NOMO-1 treated with DMSO at 0.1 percent for 48 hours (cell line): Measurements from ENCODE around the gene EEIG1.

ENCODE experiments used
- DNase-seq: peaks from one replicate; lab custom pipeline; 2025; ENCODE audit not compliant: unreplicated experiment; lab: John Stamatoyannopoulos, UW

EEIG1 gene

GRCh38 chr9:128001151-128001778, 20.5 kb upstream of the EEIG1 start:
- no peak for DNase-seq

- DNase-seq, result no peak
These were observed 18.7 kb upstream of the EEIG1 start for GRCh38 chr9:127999461-127999860.

GRCh38 chr9:127993721-127994120, 12.9 kb upstream of the EEIG1 start:
- no peak for DNase-seq

- no peak for DNase-seq
These were observed 11.0 kb upstream of the EEIG1 start for GRCh38 chr9:127991757-127992274.

GRCh38 chr9:127991017-127991756, 10.4 kb upstream of the EEIG1 start:
- DNase-seq, result no peak

GRCh38 chr9:127990554-127990953, 9.8 kb upstream of the EEIG1 start:
- DNase-seq, result no peak

GRCh38 chr9:127989094-127989493, 8.3 kb upstream of the EEIG1 start:
- no peak for DNase-seq

GRCh38 chr9:127987103-127987614, 6.4 kb upstream of the EEIG1 start:
- DNase-seq, result no peak

GRCh38 chr9:127985011-127985410, 4.2 kb upstream of the EEIG1 start:
- DNase-seq, result no peak

- DNase-seq, result no peak
These were observed 3.1 kb upstream of the EEIG1 start for GRCh38 chr9:127983847-127984289.

GRCh38 chr9:127982912-127983311, 2.1 kb upstream of the EEIG1 start:
- no peak for DNase-seq

- no peak for DNase-seq
These were observed 851 bp upstream of the EEIG1 start for GRCh38 chr9:127981559-127982121.

- DNase-seq, result no peak
These were observed 606 bp downstream of the EEIG1 start for GRCh38 chr9:127980060-127980705.

GRCh38 chr9:127979333-127980059, 1.3 kb downstream of the EEIG1 start:
- DNase-seq, result no peak

GRCh38 chr9:127979015-127979332, 1.8 kb downstream of the EEIG1 start:
- DNase-seq, result no peak

- DNase-seq, result no peak
These were observed 2.7 kb downstream of the EEIG1 start for GRCh38 chr9:127977884-127978647.

GRCh38 chr9:127977009-127977883, 3.5 kb downstream of the EEIG1 start:
- DNase-seq, result no peak

GRCh38 chr9:127976498-127976897, 4.3 kb downstream of the EEIG1 start:
- DNase-seq, result no peak
